SK-N-SH (cell line): ENCODE results near the gene DERL3. TPM values are rescaled to one million over a fixed set of nuclear protein-coding genes. Genes with fewer than 3 reads are reported as not detected.

Experiments used
- CTCF ChIA-PET: fragments of 300-600, 350-600 bp; formaldehyde crosslinking; extraction: SDS; loops from one replicate; lab custom pipeline; 2021; lab: Yijun Ruan, JAX
- POLR2A ChIA-PET: fragments of 350-600 bp; sonication (Branson Sonifier 250); formaldehyde crosslinking; extraction: SDS; loops from one replicate; lab custom pipeline; 2020; ENCODE audit warnings: antibody characterized with exemption, inconsistent platforms; lab: Yijun Ruan, JAX
- DNase-seq: peaks from one replicate; pipeline ENCODE4 v3.0.0; 2012
- H2AFZ ChIP-seq: fragments of 200-600 bp; sonication (generic); 2 replicates; pipeline ENCODE4 v1.8.1; 2016; ENCODE audit warnings: antibody characterized with exemption, mild to moderate bottlenecking, low read depth
- H3F3A ChIP-seq: fragments of 200-600 bp; sonication (generic); replicated peaks from 2 replicates; pipeline ENCODE3; 2016; ENCODE audit warnings: antibody characterized with exemption, mild to moderate bottlenecking; ENCODE audit not compliant: insufficient read depth
- H3K27ac ChIP-seq, 2 experiments: fragments of 200-500 bp in 1 of 2; fragments of 200-600 bp in 1 of 2; sonication (Bioruptor generic) in 1 of 2; sonication (generic), shearing (Covaris generic) in 1 of 2; 2 replicates each; pipeline versions ENCODE4 v1.5.1 to v1.6.1; 2014 to 2016; ENCODE audit warnings: low read depth in 2 of 2, inconsistent platforms in 1 of 2, low read length in 1 of 2, mild to moderate bottlenecking in 1 of 2, mixed read lengths in 1 of 2
- H3K27me3 ChIP-seq: fragments of 200-600 bp; sonication (generic), shearing (Covaris generic); 2 replicates; pipeline ENCODE4 v1.6.1; 2016; ENCODE audit warnings: mixed run types; ENCODE audit not compliant: insufficient read depth
- H3K36me3 ChIP-seq, 2 experiments: fragments of 200-500 bp in 1 of 2; fragments of 200-600 bp in 1 of 2; sonication (Bioruptor generic) in 1 of 2; sonication (generic) in 1 of 2; replicated peaks in 1 of 2; 2 replicates each; pipeline versions ENCODE3 to v1.5.1; 2014 to 2016; ENCODE audit warnings: low read length in 1 of 2, mild to moderate bottlenecking in 1 of 2; ENCODE audit not compliant: insufficient read depth in 2 of 2, control insufficient read depth in 1 of 2
- H3K4me1 ChIP-seq, 2 experiments: fragments of 200-500 bp in 1 of 2; fragments of 200-600 bp in 1 of 2; sonication (Bioruptor generic) in 1 of 2; sonication (generic), shearing (Covaris generic) in 1 of 2; 2 replicates each; pipeline versions ENCODE4 v1.5.1 to v1.6.1; 2014 to 2016; ENCODE audit warnings: low read depth in 1 of 2, low read length in 1 of 2, mixed run types in 1 of 2; ENCODE audit not compliant: insufficient read depth in 2 of 2, control insufficient read depth in 1 of 2
- H3K4me2 ChIP-seq: fragments of 200-600 bp; sonication (generic), shearing (Covaris generic); 2 replicates; pipeline ENCODE4 v1.6.1; 2017; ENCODE audit warnings: mixed run types
- H3K4me3 ChIP-seq, 2 experiments: fragments of 200-500 bp in 1 of 2; fragments of 200-600 bp in 1 of 2; sonication (Bioruptor generic) in 1 of 2; sonication (generic), shearing (Covaris generic) in 1 of 2; 2 replicates each; pipeline versions ENCODE4 v1.5.1 to v1.8.1; 2014 to 2016; ENCODE audit warnings: low read depth in 2 of 2, inconsistent platforms in 1 of 2, low read length in 1 of 2, mild to moderate bottlenecking in 1 of 2, mixed read lengths in 1 of 2, moderate library complexity in 1 of 2
- H3K79me2 ChIP-seq: fragments of 200-600 bp; sonication (generic); 2 replicates; pipeline ENCODE4 v1.8.1; 2017; ENCODE audit warnings: mild to moderate bottlenecking; ENCODE audit not compliant: insufficient read depth
- H3K9ac ChIP-seq: fragments of 200-600 bp; sonication (generic); 2 replicates; pipeline ENCODE4 v1.6.1; 2017; ENCODE audit warnings: mixed run types
- H3K9me2 ChIP-seq: fragments of 200-600 bp; sonication (generic); 2 replicates; pipeline ENCODE4 v1.6.1; 2017; ENCODE audit warnings: mixed run types
- H3K9me3 ChIP-seq: fragments of 200-600 bp; sonication (generic); 2 replicates; pipeline ENCODE4 v1.6.1; 2017; ENCODE audit warnings: mixed run types, mild to moderate bottlenecking, moderate library complexity
- H4K20me1 ChIP-seq: fragments of 200-600 bp; sonication (generic); 2 replicates; pipeline ENCODE4 v1.6.1; 2017; ENCODE audit warnings: mild to moderate bottlenecking, mixed run types; ENCODE audit not compliant: insufficient read depth
- ELF1 ChIP-seq: IDR thresholded peaks from 2 replicates; pipeline ENCODE4 v1.4.0; 2012
- EZH2phosphoT487 ChIP-seq: fragments of 200-600 bp; sonication (generic); IDR thresholded peaks from 2 replicates; pipeline ENCODE4 v1.6.1; 2017; ENCODE audit warnings: low read depth, mixed run types, mild to moderate bottlenecking, antibody characterized with exemption, moderate library complexity, borderline replicate concordance
- FOSL2 ChIP-seq: IDR thresholded peaks from 2 replicates; pipeline ENCODE4 v1.4.0; 2012; ENCODE audit warnings: low read depth, mild to moderate bottlenecking, moderate library complexity, borderline replicate concordance
- FOXM1 ChIP-seq: IDR thresholded peaks from 2 replicates; pipeline ENCODE4 v1.4.0; 2012; ENCODE audit warnings: low read depth, mild to moderate bottlenecking
- GABPA ChIP-seq: IDR thresholded peaks from 2 replicates; pipeline ENCODE4 v1.4.0; 2012; ENCODE audit warnings: low read depth, mild to moderate bottlenecking
- GATA2 ChIP-seq: sonication (generic); formaldehyde crosslinking; IDR thresholded peaks from 2 replicates; pipeline ENCODE4 v1.5.0; 2020; ENCODE audit warnings: mild to moderate bottlenecking, missing genetic modification reagents
- JUND ChIP-seq: IDR thresholded peaks from 2 replicates; pipeline ENCODE4 v1.4.0; 2012
- MEF2A ChIP-seq: IDR thresholded peaks from 2 replicates; pipeline ENCODE4 v1.4.0; 2012; ENCODE audit warnings: low read depth, borderline replicate concordance
- NFIC ChIP-seq: IDR thresholded peaks from 2 replicates; pipeline ENCODE4 v1.4.0; 2012; ENCODE audit warnings: borderline replicate concordance
- NRF1 ChIP-seq: IDR thresholded peaks from 2 replicates; pipeline ENCODE4 v1.6.1; 2012; ENCODE audit warnings: low read depth, mild to moderate bottlenecking, low read length
- POLR2AphosphoS5 ChIP-seq: IDR thresholded peaks from 2 replicates; pipeline ENCODE4 v1.6.1; 2012; ENCODE audit warnings: low read depth, low read length
- RAD21 ChIP-seq: IDR thresholded peaks from 2 replicates; pipeline ENCODE4 v1.6.1; 2012; ENCODE audit warnings: mild to moderate bottlenecking, low read length
- RCOR1 ChIP-seq: fragments of 150-350 bp; IDR thresholded peaks from 2 replicates; pipeline ENCODE4 v1.6.1; 2017; ENCODE audit warnings: antibody characterized with exemption, low read length
- REST ChIP-seq: IDR thresholded peaks from 2 replicates; pipeline ENCODE4 v1.6.1; 2012; ENCODE audit warnings: mild to moderate bottlenecking, low read depth, low read length, moderate library complexity
- RFX5 ChIP-seq: IDR thresholded peaks from 2 replicates; pipeline ENCODE4 v1.6.1; 2012; ENCODE audit warnings: mild to moderate bottlenecking, improper control_type of control experiment, low read length
- SIN3A ChIP-seq: IDR thresholded peaks from 2 replicates; pipeline ENCODE4 v1.6.1; 2012; ENCODE audit warnings: low read depth, mild to moderate bottlenecking, low read length, moderate library complexity, borderline replicate concordance
- SMC3 ChIP-seq: IDR thresholded peaks from 2 replicates; pipeline ENCODE4 v1.6.1; 2012; ENCODE audit warnings: low read depth, low read length, improper control_type of control experiment
- TAF1 ChIP-seq: IDR thresholded peaks from 2 replicates; pipeline ENCODE4 v1.6.1; 2012; ENCODE audit warnings: low read depth, mild to moderate bottlenecking, low read length, moderate library complexity, borderline replicate concordance
- TCF12 ChIP-seq: IDR thresholded peaks from 2 replicates; pipeline ENCODE4 v1.4.0; 2012
- WGBS: methylation state at CpG from one replicate; pipeline ENCODE4 v1.1.6; 2017; ENCODE audit warnings: low lambda C conversion rate; 5-methylcytosine and 5-hydroxymethylcytosine counted together
- polyA plus RNA-seq, 3 experiments: library from polyadenylated mRNA; depleted of rRNA; stranded (reverse); fragments of >200 nt; gene quantifications; 2 replicates each; pipeline ENCODE4 v1.2.3, GENCODE V29; 2012
- TF ChIP-seq, protein P1 (sequence below): fragments of 150-350 bp; IDR thresholded peaks from 2 replicates; pipeline ENCODE4 v1.6.1; 2017; ENCODE audit warnings: antibody characterized with exemption, low read length, low read depth, borderline replicate concordance
- TF ChIP-seq, protein P2 (sequence below): IDR thresholded peaks from 2 replicates; pipeline ENCODE4 v1.4.0; 2012; ENCODE audit warnings: low read depth

The DERL3 gene
- polyA plus RNA-seq, 1 of the 3 experiments (the other 2 are of a cell fraction), result not detected

- Histone ChIP-seq H3F3A (no peaks in the 10 kb centered on the region), H3K9me3 (no peaks in the 10 kb centered on the region), H3K4me1 (peaks cover 4 to 39% of the 10 kb centered on the region in 2 experiments), H3K79me2 (no peaks in the 10 kb centered on the region), H3K4me2 (no peak overlapping the region), H3K27ac (peak overlapping the region in 1 of 2 experiments; percentile 91; a peak in 2 of 4 replicates), H3K36me3 (no peaks in the 10 kb centered on the region), H3K9me2 (no peaks in the 10 kb centered on the region), H2AFZ (no peak overlapping the region), H4K20me1 (no peaks in the 10 kb centered on the region), H3K9ac (no peak overlapping the region), H3K4me3 (no peak overlapping the region), H3K27me3 (no peaks in the 10 kb centered on the region)
- TF ChIP-seq RFX5 (no peak), RCOR1 (no peak), GABPA (no peak), NRF1 (no peak), FOXM1 (no peak), SIN3A (no peak), RAD21 (no peak), ELF1 (no peak), MEF2A (no peak), EZH2phosphoT487 (no peak), SMC3 (no peak), FOSL2 (no peak), JUND (no peak), TCF12 (no peak), NFIC (no peak), GATA2 (CRISPR knock-in tag) (no peak)
- TF ChIP-seq, protein P1, sequence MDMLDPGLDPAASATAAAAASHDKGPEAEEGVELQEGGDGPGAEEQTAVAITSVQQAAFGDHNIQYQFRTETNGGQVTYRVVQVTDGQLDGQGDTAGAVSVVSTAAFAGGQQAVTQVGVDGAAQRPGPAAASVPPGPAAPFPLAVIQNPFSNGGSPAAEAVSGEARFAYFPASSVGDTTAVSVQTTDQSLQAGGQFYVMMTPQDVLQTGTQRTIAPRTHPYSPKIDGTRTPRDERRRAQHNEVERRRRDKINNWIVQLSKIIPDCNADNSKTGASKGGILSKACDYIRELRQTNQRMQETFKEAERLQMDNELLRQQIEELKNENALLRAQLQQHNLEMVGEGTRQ, result no peak
- CTCF ChIA-PET, result interaction anchor here (0.9 to 10.1 kb wide), 7 partner anchors 10 to 86 kb away, joined by 3 to 277 read pairs (median 5); partner anchors contain the start of genes C22orf15, CHCHD10, MMP11 and SLC2A11
- POLR2A ChIA-PET, result interaction anchor here (0.5 to 2.5 kb wide), 11 partner anchors 9 to 291 kb away, joined by 3 to 13 read pairs (median 4); partner anchors contain the start of genes CHCHD10 and SLC2A11
- 77% methylated on average over 6 of the region's 9 CpGs for WGBS
- DNase-seq, result peak; percentile 46
Observed at GRCh38 chr22:23845265-23846080, 6.7 kb upstream of the DERL3 start.

DNA sequence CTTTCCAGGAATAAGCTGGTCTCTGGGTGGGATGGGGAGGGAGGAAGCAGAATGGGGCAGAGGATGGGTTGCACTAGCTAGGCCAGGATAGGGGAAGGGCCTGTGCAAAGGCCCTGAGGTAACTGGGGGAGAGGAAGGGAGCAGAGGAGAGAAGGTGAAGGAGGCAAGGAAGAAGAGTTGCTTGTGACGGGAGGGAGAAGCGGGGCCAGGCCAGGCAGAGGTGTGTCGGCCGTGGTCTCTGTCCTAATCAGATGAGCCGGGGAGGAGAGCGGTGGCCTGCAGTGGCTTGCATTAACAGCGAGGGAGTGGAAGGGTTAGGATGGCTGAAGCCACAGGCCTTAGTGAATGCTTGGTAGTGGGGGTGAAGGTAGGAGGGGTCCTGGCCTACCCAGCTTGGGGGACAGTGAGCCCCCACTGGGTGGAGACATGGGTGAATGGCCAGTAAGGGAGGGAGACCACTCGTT is 6.0 kb upstream of the DERL3 start:
- no peak overlapping the region for H3K4me3 ChIP-seq
- H3K9me2 ChIP-seq, result no peaks in the 10 kb centered on the region
- no peaks in the 10 kb centered on the region for H3K9me3 ChIP-seq
- H3K9ac ChIP-seq, result no peak overlapping the region
- no peaks in the 10 kb centered on the region for H3K36me3 ChIP-seq
- ChIA-PET POLR2A (interaction anchor here (1.8 to 2.5 kb wide), 3 partner anchors 9 to 16 kb away, joined by 6 to 8 read pairs (median 6); partner anchors contain the start of gene SLC2A11), CTCF (interaction anchor here (0.9 to 10.1 kb wide), 4 partner anchors 10 to 76 kb away, joined by 3 to 277 read pairs (median 7); partner anchors contain the start of genes C22orf15, CHCHD10 and MMP11)
- H3K79me2 ChIP-seq, result no peaks in the 10 kb centered on the region
- no peaks in the 10 kb centered on the region for H3K27me3 ChIP-seq
- peak overlapping the region in 1 of 2 experiments; percentile 91; a peak in 2 of 4 replicates for H3K27ac ChIP-seq
- H3K4me2 ChIP-seq, result no peak overlapping the region
- H3K4me1 ChIP-seq, result peaks cover 4 to 39% of the 10 kb centered on the region in 2 experiments
- no peak overlapping the region for H2AFZ ChIP-seq
- TF ChIP-seq RCOR1, result no peak
- no peak for TF ChIP-seq REST
- TF ChIP-seq GABPA, result no peak
- TF ChIP-seq, protein P2, sequence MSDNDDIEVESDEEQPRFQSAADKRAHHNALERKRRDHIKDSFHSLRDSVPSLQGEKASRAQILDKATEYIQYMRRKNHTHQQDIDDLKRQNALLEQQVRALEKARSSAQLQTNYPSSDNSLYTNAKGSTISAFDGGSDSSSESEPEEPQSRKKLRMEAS, result no peak
- TF ChIP-seq POLR2AphosphoS5, result no peak
- no peak for TF ChIP-seq FOSL2
- no peak for TF ChIP-seq TAF1
- no peak for TF ChIP-seq EZH2phosphoT487
- DNase-seq, result no peak
- WGBS, result 85% methylated on average over 7 of the region's 8 CpGs
- H4K20me1 ChIP-seq, result no peaks in the 10 kb centered on the region
- H3F3A ChIP-seq, result no peaks in the 10 kb centered on the region
